Skeletal muscle cell (primary cell): ENCODE measurements around the gene FPGS.
A peak's percentile ranks its signal among the peaks of the same experiment; 100 is the strongest.
"Not testable (repeated sequence)": the region's sequence is repeated elsewhere in the genome, so short reads cannot be mapped to it uniquely, and the experiment has no call there.

Experiments used
- DNase-seq: peaks from one replicate; pipeline ENCODE4 v3.0.0-alpha.2; 2010; ENCODE audit warnings: low read depth
- H3K4me3 ChIP-seq: 2 replicates; pipeline ENCODE4 v1.5.1; 2011; ENCODE audit warnings: low read depth, mild to moderate bottlenecking, control low read depth, low read length, moderate library complexity

FPGS gene

GRCh38 chr9:127770583-127770904 lies 32.1 kb upstream of the FPGS start:
- peak overlapping the region; percentile 53 for H3K4me3 ChIP-seq
- DNase-seq = no peak

DNA sequence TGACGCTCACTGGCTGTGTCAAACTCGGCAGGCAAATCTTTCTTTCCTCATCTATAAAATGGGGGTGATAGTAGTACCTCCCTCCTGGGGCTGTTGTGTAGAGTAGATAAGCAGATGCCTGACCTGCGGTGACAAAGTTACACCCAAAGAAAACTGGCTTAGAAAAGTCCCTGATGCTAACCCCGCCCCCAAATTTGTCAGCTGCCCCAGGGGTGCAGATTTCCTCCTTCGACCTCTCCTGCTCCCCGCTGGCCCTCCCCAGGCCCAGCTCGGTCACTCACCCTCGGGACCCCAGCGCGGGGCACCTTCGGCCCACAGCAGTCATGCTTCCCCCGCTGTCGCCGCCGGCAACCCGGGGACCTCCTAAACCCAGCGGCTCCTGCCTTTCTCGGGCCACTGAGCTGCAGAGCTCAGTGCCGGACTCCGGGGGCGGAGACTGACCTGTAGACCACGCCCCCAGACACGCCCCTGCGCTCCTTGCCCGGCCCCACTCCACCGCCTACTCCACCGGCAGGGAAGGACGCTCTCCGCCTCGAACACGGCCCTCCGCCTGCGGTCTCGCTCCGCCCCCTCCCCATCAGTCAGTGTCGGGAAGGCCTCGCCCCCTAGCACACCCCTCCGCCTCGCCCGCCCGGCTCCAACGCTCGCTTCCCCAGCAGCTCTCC lies 31.6 kb upstream of the FPGS start:
- peak; percentile 94 for DNase-seq
- H3K4me3 ChIP-seq = peak overlapping the region; percentile 53

DNA sequence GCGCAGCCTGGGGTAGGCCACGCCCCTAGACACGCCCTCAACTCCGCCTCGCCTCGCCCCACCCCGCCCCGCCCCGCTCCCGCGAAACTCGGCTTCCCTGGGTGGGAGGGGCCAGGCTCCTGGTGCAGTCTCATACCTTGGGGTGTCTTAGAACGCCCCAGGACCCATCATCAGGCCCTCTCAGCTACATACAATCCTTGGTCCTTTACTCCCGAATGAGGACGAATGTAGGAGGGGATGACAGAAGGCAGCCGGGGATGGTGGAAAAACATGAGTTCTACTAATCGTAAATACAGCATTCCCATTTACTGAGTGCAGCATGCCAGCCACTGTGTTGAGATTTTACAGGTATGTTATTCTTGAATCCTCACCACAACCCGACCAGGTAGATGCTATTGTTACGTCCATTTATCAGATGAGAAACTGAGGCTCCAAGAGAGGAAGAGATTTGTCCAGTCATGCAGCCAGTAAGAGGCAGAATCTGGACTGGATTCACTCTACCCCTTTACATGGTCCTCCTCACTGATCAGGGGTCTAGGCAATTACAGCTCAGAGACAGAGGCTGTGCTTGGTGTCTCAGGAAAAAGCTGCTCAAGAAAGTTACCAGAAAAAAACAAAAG lies 31.0 kb upstream of the FPGS start:
- no peak for DNase-seq
- H3K4me3 ChIP-seq = peak overlapping the region; percentile 53

DNA sequence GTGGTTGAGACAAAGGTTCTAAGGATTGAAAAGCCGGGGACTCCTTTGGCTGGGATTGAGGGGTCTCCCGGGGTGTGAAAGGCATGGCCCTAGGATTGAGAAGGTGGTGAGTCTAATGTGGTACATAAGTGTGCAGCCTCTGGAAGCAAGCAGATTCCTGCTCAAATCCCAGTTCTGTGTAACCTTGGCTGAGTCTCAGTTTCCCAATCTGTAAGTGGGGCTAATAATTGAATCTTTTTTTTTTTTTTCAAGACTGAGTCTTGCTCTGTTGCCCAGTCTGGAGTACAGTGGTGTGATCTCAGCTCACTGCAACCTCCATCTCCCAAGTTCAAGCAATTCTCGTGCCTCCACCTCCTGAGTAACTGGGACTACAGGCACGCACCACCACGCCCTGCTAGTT lies 30.1 kb upstream of the FPGS start:
- no peak overlapping the region for H3K4me3 ChIP-seq
- DNase-seq = no peak

DNA sequence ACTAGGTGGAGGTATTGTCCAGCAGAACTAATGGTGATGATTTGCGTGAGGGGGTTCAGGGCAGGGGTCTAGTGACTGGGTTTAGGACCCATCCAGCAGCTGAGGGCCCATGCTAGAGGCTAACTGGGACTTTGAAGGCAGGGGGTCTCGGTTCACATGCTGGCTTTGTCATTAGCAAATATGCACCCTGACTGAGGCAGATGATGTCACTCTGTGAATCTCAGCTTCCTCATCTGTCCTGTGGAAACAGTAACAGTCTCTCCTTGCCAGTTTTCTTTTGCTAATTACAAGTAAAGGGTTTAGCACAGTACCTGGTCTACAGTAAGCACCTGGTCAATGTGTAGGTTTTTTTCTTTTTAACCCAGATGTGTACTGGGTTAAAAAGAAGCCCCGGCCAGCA lies 29.4 kb upstream of the FPGS start:
- H3K4me3 ChIP-seq = no peak overlapping the region
- DNase-seq = no peak

DNA sequence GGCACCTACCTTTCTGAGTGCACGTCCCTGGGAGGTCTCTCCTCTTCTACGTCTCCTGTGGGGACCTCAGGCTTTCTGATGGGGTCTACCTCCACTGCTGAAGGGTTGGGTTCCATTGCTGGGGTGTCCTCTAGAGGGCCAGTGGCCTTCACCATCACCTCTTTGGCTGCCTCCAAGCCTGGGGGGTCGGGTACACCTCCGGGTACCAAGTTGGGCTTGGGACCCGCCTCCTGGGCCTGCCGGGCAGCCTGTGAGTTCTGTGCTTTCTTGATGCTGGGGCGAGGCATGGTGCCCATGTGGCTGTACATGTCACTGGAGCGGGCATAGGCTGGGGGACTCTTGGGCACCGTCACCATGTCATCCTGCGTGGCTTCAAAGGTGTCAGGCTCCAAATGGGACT lies 28.7 kb upstream of the FPGS start:
- DNase-seq = no peak
- no peak overlapping the region for H3K4me3 ChIP-seq

- no peak for DNase-seq
- no peak overlapping the region for H3K4me3 ChIP-seq
Measured at GRCh38 chr9:127776195-127776923, 26.3 kb upstream of the FPGS start.

DNA sequence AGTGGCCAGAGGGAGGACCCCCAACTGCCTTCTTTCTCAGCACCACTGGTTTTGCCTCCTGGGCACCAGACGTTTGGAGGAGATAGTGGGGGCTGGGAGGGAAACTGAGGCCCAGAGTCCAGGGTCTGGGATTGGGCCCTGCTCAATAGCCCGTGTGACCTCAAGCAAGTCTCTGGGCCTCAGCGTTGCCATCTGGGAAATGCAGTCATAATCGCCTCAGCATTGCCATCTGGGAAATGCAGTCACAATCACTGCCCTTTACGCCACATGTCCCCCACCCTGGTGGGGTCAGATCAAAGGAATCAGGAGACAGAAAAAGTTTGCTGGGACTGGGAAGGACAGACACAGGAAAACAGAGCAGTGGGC lies 25.8 kb upstream of the FPGS start:
- no peak overlapping the region for H3K4me3 ChIP-seq
- no peak for DNase-seq

- no peak overlapping the region for H3K4me3 ChIP-seq
- DNase-seq = no peak
Measured at GRCh38 chr9:127777368-127777980, 25.2 kb upstream of the FPGS start.

GRCh38 chr9:127778280-127779135 lies 24.2 kb upstream of the FPGS start, which contains the start of gene SH2D3C:
TSS of gene SH2D3C (minus strand) at chr9:127778666. CDS start at chr9:127778627, 39 bp downstream.
- H3K4me3 ChIP-seq = no peak within 1 kb of the TSS
- DNase-seq = peak; percentile 54

DNA sequence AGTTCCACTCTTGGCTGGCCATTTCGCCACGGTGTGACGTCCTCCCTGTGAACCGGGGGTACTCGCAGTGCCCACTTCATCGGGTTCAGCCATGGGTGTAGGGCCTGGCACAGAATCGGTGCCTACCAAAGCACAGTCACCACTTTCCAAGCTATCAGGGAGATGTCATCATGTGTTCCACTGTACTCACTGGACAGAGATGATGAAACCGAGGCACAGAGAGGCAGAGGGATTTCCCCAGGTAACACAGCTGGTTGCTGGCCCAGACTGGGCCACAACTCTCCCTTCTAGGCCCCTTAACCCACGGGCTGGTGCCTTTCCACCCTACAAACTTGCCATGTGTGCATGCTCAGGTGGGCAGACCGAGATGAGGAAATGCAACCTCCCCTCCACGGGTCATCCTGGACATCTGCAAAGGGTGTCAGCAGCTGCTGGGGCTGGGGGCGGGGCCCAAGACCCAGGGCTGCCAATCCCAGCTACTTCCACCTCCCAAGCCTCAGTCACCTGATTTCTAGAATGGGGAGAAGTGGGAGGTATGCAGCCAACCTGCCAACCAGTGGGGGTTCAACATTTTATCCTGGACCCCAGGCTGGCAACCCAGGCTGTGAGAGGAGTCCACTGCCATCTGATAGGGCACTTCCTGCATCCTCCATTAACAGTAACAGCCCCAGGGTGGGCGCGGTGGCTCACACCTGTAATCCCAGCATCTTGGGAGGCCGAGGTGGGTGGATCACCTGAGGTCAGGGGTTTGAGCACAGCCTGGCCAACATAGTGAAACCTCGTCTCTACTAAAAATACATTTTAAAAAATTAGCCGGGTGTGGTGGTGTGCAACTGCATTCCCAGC lies 23.3 kb upstream of the FPGS start:
- no peak overlapping the region for H3K4me3 ChIP-seq
- no peak for DNase-seq

GRCh38 chr9:127780126-127780885 lies 22.4 kb upstream of the FPGS start:
- DNase-seq = no peak
- no peak overlapping the region for H3K4me3 ChIP-seq

DNA sequence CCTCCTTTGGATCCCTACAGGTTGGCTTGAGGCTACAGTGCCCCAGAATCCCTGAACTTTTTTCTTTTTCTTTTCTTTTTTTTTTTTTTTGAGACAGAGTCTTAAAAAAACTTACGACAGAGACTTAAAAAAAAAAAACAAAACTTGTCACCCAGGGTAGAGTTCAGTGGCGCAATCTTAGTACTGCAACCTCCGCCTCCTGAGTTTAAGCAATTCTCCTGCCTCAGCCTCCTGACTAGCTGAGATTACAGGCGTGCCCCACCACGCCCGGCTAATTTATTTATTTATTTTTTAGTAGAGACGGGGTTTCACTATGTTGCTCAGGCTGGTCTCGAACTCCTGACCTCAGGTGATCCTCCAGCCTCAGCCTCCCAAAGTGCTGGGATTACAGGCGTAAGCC lies 21.8 kb upstream of the FPGS start:
- DNase-seq, H3K4me3 ChIP-seq: not testable (repeated sequence)

DNA sequence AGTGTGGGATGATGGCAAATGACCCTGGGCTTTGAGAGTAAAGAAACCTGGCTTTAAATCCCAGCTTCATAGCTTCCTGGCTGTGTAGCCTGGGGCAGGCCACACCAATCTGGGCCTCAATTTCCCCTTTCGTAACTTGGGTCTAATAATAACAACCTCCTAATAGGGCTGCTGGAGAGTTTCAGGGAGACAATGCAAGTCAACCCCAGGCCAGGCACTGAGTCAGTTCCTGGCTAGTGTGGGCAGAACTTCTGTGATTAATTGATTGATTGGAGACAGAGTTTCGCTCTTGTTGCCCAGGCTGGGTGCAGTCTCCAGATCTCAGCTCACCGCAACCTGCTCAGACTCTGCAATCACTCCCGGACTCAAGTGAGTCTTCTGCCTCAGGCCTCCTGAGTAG lies 20.9 kb upstream of the FPGS start:
- DNase-seq = no peak
- H3K4me3 ChIP-seq = no peak overlapping the region

DNA sequence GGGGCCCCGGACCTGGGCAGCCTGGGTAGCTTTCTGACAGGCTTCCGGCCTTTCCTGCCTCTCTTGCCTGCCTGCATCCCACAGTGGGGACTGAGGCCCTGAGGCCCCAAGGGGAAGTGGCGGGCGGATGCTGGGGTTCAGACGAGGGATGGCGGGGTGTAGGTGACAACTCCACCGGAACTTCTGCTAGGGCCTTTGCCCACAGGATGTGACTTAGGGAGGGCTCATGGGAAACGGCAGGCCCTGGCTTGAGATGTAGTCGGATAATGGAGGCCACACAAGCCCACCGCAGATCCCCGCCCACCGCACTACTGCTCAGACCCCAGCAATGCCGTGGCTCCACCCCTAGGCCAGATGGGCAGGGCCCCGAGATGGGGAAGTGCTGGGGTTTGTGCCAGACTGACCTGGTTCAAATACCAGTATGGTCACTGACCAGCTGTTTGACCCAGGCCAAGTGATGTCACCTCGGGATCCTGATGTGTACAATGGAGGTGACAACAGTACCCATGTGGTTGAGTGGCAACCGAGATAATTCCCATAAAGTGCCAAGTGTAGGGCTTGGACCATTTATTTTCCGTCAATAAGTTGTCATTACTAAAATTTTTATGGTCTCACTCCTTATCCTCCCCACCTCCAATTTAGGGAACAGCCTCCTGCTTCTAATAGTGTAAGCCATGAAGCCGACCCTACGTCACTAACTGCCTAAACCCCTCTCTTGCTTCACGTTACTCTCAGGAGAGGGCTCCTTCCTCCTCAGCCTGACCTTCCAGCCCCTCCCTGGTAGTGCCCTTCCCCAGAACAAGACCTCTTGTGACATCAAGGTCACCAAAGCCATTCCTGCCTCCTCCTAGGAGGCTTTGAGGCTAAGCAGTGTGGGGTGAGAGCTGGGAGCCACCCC lies 19.3 kb upstream of the FPGS start:
- H3K4me3 ChIP-seq = no peak overlapping the region
- DNase-seq = no peak

DNA sequence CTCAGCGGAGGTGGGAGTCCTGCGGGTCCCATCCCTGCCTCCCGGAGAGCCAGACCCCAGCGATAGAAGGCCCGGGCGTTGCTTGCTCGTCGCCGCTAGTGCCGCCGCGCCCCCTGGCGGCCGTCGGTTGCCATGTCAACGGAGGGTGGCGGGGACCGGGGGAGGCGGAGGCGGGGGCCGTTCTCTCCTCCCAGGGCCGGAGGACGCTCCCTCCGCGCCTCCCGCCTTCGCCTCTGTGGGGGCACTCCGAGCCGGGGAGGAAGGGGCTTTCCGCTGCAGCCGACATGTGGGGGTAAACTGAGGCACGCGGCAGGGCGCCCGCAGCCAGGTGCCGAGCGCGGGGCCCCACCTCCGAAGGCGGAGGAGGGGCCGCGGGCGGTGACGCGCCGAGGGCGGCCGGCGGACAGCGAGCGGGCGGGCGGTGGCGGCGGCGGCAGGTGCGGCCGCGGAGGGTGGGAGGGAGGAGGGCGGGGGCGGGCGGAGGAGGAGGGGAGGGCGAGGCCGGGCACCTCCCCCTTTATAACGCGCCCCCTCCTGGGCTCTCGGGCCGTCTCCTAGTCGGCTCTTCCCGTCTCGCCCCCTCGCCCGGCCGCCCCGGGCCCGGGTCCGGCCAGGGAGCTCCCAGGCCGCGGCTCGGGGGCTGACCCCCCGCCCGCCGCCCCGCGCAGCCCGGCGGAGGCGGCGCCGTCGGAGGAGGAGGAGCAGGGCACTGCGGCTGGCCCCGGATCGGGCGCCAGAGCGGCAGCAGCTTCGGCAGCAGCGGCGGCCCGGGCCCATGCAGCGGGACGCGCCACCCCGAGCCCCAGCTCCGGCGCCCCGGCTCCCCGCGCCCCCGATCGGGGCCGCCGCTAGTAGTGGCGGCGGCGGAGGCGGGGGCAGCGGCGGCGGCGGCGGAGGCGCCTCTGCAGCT lies 17.4 kb upstream of the FPGS start:
- H3K4me3 ChIP-seq = peak overlapping the region; percentile 84
- no peak for DNase-seq
